ENCODE results near the gene AGAP1.
"Not testable (repeated sequence)": the region's sequence is repeated elsewhere in the genome, so short reads cannot be mapped to it uniquely, and the experiment has no call there.

AGAP1 gene

GRCh38 chr2:235936493-235936892 is 442.6 kb downstream of the AGAP1 start:
- no peak for DNase-seq

- DNase-seq: no peak
Observed at GRCh38 chr2:235937087-235937486, 443.2 kb downstream of the AGAP1 start.

GRCh38 chr2:235937526-235937925 is 443.7 kb downstream of the AGAP1 start:
- DNase-seq: no peak

GRCh38 chr2:235937936-235938335 is 444.1 kb downstream of the AGAP1 start:
- DNase-seq: no peak

- DNase-seq: no peak
Observed at GRCh38 chr2:235938611-235939010, 444.8 kb downstream of the AGAP1 start.

- DNase-seq: no peak
Observed at GRCh38 chr2:235939471-235939870, 445.6 kb downstream of the AGAP1 start.

GRCh38 chr2:235940330-235940729 is 446.5 kb downstream of the AGAP1 start:
- DNase-seq: no peak

- DNase-seq: no peak
Observed at GRCh38 chr2:235944591-235944990, 450.7 kb downstream of the AGAP1 start.

GRCh38 chr2:235945608-235946140 is 451.8 kb downstream of the AGAP1 start:
- no peak for DNase-seq

- DNase-seq: no peak
Observed at GRCh38 chr2:235946590-235946989, 452.7 kb downstream of the AGAP1 start.

- DNase-seq: not testable (repeated sequence)
Observed at GRCh38 chr2:235947055-235947454, 453.2 kb downstream of the AGAP1 start.

GRCh38 chr2:235949567-235950472 is 456.0 kb downstream of the AGAP1 start:
- DNase-seq: no peak

GRCh38 chr2:235950473-235950809 is 456.6 kb downstream of the AGAP1 start:
- DNase-seq: no peak

- no peak for DNase-seq
Observed at GRCh38 chr2:235951493-235951892, 457.6 kb downstream of the AGAP1 start.

GRCh38 chr2:235951982-235952381 is 458.1 kb downstream of the AGAP1 start:
- DNase-seq: peak; percentile 20

- no peak for DNase-seq
Observed at GRCh38 chr2:235952714-235953113, 458.9 kb downstream of the AGAP1 start.

GRCh38 chr2:235954281-235954680 is 460.4 kb downstream of the AGAP1 start:
- no peak for DNase-seq

- no peak for DNase-seq
Observed at GRCh38 chr2:235954888-235955480, 461.1 kb downstream of the AGAP1 start.

- DNase-seq: no peak
Observed at GRCh38 chr2:235955664-235956063, 461.8 kb downstream of the AGAP1 start.

GRCh38 chr2:235956281-235956970 is 462.6 kb downstream of the AGAP1 start:
- no peak for DNase-seq

- DNase-seq: no peak
Observed at GRCh38 chr2:235957251-235957650, 463.4 kb downstream of the AGAP1 start.

GRCh38 chr2:235958221-235958930 is 464.5 kb downstream of the AGAP1 start:
- DNase-seq: no peak

GRCh38 chr2:235958931-235959410 is 465.1 kb downstream of the AGAP1 start:
- DNase-seq: no peak

All from NCI-H1048 (cell line).